Fibroblast of skin of back (primary cell): ENCODE results near the gene PRKG2.

Source experiments
- DNase-seq: peaks from one replicate; pipeline ENCODE4 v3.0.0-alpha.2; 2013

Gene PRKG2

GRCh38 chr4:81093720-81094401 is 121.2 kb downstream of the PRKG2 start:
- DNase-seq, result no peak

- no peak for DNase-seq
Measured at GRCh38 chr4:81085979-81086378, 129.0 kb downstream of the PRKG2 start.

GRCh38 chr4:81085291-81085690 is 129.7 kb downstream of the PRKG2 start:
- DNase-seq, result no peak

- no peak for DNase-seq
Measured at GRCh38 chr4:81084634-81085033, 130.4 kb downstream of the PRKG2 start.

DNA sequence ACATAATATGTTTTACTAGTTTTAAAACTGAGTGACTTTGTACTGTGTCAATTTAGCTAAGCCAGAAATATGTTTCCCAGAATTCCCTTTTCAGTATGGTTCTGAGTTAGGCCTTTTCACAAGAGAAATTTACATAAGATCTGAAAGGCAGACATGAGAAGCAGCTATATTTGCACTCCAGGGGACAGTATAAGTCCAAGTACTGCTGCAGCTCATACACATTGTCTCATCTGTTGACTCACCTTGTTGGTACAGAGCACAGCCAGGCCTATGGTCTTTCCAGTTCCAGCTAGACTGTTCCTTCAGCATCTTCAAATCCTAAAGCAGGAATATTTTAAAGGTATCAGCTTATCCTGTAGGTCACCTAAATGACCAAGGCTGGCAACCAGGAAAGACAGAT is 131.0 kb downstream of the PRKG2 start:
- DNase-seq, result peak; percentile 3

DNA sequence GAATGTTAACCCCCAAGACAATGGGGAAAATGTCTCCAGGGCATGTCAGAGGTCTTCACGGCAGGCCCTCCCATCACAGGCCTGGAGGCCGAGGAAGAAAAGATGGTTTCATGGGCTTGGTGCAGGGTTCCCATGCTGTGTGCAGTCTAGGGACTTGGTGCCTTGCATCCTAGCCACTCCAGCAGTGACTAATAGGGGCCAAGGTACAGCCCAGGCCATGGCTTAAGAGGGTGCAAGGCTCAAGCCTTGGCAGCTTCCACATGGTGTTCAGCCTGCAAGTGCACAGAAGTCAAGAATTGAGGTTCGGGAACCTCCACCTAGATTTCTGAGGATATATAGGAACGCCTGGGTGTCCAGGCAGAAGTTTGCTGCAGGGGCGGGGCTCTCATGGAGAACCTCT is 133.9 kb downstream of the PRKG2 start:
- no peak for DNase-seq

- DNase-seq, result no peak
Measured at GRCh38 chr4:81071013-81071412, 144.0 kb downstream of the PRKG2 start.

- peak; percentile 76 for DNase-seq
Measured at GRCh38 chr4:81069706-81070331, 145.2 kb downstream of the PRKG2 start.

GRCh38 chr4:81065446-81065845 is 149.6 kb downstream of the PRKG2 start:
- DNase-seq, result no peak

DNA sequence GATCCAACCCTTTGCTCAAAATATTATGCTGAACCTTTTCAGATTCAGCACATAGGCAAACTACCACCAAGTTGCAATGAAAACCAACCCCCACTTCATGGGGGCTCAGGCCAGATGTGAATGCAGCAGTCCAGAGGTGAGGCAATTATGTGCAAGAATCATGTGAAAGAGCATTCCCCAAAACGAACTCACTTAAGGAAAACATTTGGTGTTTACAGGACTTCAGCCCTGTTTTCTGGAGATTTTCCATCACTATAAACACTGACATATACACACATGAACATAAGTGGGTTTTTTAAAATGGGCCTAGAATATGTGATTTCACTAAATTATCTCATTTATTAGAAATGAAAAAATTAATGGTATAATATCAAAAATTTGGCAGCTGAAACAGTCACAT is 153.0 kb downstream of the PRKG2 start:
- DNase-seq, result no peak

- DNase-seq, result no peak
Measured at GRCh38 chr4:81061344-81061730, 153.7 kb downstream of the PRKG2 start.

- no peak for DNase-seq
Measured at GRCh38 chr4:81060587-81061343, 154.3 kb downstream of the PRKG2 start.

DNA sequence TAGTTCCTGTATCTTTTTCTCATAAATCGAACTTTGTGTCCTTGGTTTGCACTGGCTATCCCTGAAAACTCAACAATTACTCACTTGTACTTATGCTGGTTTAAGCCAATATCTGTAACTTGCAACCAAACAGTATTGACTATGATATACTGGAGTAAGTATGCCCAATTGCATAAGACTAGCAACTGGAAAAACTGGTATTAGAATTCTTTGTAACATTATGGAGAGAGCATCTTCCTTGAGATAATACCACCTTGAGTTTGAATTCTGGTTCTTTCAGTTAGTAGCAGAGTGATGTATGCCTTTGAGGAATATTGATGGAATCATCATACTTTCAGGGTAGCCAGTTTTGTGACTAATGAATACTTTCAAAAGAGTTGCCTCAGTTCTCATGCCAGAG is 156.4 kb downstream of the PRKG2 start:
- DNase-seq, result no peak

- peak; percentile 72 for DNase-seq
Measured at GRCh38 chr4:81052119-81053068, 162.6 kb downstream of the PRKG2 start.

DNA sequence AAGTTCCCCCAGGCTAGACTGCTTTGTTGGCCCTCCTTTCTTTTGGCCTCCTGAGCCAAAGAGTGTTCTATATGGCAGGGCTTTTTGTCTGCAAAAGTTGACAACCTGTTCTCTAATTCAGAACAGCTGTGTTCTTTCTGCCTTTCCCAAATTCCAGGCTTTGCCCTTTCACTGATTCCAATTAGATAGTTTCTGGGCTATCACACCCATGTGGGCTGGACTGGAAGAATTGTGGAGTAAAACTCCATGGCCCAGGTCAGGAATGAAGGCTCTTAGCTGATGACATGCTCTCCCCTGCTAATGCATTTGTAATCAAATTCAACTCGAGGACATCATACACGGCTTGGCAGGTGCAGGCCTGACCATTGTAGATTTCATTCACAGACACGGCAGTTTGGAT is 165.1 kb downstream of the PRKG2 start:
- no peak for DNase-seq

- no peak for DNase-seq
Measured at GRCh38 chr4:81049330-81049729, 165.7 kb downstream of the PRKG2 start.

GRCh38 chr4:81042578-81043365 is 172.2 kb downstream of the PRKG2 start:
- DNase-seq, result no peak

- DNase-seq, result peak; percentile 38
Measured at GRCh38 chr4:81040012-81040659, 174.9 kb downstream of the PRKG2 start.

DNA sequence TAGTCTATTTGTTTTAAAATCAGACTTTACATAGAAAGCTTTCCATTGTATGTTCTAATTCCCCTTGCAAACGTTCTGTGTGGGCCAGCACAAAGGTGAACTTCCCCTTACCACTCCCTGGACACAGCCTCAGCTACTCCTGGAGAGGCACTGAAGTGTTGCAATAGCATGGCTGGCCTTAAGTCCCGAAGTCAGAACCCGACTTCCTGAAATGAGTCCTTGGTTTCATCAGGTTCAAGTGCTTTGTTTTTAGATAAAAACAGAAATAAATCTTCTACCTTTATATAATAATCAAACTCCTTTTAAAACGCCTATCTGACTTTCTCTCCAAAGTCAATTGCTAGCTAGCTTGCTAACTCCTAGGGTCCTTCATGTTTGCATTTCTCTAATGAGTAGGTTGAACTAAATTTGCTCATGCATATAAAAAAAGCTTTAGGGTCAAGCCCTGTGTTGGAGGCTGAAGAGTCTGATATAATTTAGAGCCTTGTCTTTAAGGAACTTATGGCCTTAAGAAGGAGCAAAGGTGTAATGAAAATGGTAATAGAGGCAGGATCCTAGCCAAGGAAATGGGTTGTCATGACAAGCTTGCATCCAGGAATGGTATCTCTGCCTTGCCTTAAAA is 175.6 kb downstream of the PRKG2 start:
- DNase-seq, result no peak

- peak; percentile 17 for DNase-seq
Measured at GRCh38 chr4:81038636-81039350, 176.2 kb downstream of the PRKG2 start.
